HCT116 (cell line): ENCODE measurements around the gene ARHGEF12.

Experiments
- CBX3 ChIP-seq: IDR thresholded peaks from 2 replicates; pipeline ENCODE4 v1.6.1; 2012; ENCODE audit warnings: low read depth
- POLR2A ChIP-seq: IDR thresholded peaks from 2 replicates; pipeline ENCODE4 v1.7.0; 2011; ENCODE audit warnings: borderline replicate concordance; ENCODE audit not compliant: insufficient read depth, insufficient read length; ENCODE audit errors: extremely low read depth

DNA sequence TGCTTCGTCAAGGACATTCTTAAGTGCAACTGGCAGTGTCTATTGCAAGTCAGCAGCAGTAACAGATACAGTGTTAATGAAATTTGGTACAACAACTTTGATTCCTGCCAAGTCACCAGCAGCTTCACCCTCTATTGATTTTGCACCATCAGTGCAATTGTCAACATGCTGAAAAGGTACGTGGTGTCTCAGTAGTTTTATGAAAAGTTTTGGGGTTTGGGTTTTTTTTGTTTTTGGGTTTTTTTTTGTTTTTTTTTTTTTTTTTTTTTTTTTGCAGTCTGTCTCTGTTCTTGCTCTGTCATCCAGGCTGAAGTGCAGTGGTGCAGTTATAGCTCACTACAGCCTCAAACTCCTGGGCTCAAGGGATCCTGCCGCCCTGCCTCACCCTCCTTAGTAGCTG, 156.3 kb downstream of the ARHGEF12 start:
- no peak for TF ChIP-seq POLR2A
- no peak for TF ChIP-seq CBX3
